Loucy (cell line): Measurements from ENCODE around the gene PLEKHA5.
A peak's percentile ranks its signal among the peaks of the same experiment; 100 is the strongest.

ENCODE experiments used
- H2AFZ ChIP-seq: fragments of 200-600 bp; sonication (generic); 2 replicates; pipeline ENCODE4 v1.6.0; 2016; ENCODE audit warnings: antibody characterized with exemption, mild to moderate bottlenecking, low read length, moderate library complexity
- H3F3A ChIP-seq: fragments of 200-600 bp; 2 replicates; pipeline ENCODE4 v1.6.0; 2016; ENCODE audit warnings: antibody characterized with exemption, low read depth, mild to moderate bottlenecking
- H3K27me3 ChIP-seq: fragments of 200-600 bp; sonication (generic); 2 replicates; pipeline ENCODE4 v1.6.1; 2014; ENCODE audit warnings: low read length, mild to moderate bottlenecking; ENCODE audit not compliant: insufficient read depth, poor library complexity, severe bottlenecking
- H3K36me3 ChIP-seq: fragments of 200-600 bp; sonication (generic); 2 replicates; pipeline ENCODE4 v1.6.1; 2016; ENCODE audit warnings: low read length; ENCODE audit not compliant: insufficient read depth
- H3K4me1 ChIP-seq: fragments of 200-600 bp; sonication (generic); 2 replicates; pipeline ENCODE4 v1.5.1; 2014; ENCODE audit warnings: low read length, mild to moderate bottlenecking; ENCODE audit not compliant: insufficient read depth, poor library complexity, severe bottlenecking
- H3K4me2 ChIP-seq: fragments of 200-600 bp; sonication (generic); 2 replicates; pipeline ENCODE4 v1.6.0; 2014; ENCODE audit warnings: antibody characterized with exemption, low read length, low read depth, mild to moderate bottlenecking; ENCODE audit not compliant: poor library complexity, severe bottlenecking
- H3K4me3 ChIP-seq: fragments of 200-600 bp; sonication (generic); 2 replicates; pipeline ENCODE4 v1.5.1; 2014; ENCODE audit warnings: low read length, mild to moderate bottlenecking, mixed read lengths; ENCODE audit not compliant: poor library complexity, severe bottlenecking
- H3K79me2 ChIP-seq: fragments of 200-600 bp; sonication (generic); 2 replicates; pipeline ENCODE4 v1.6.1; 2014; ENCODE audit warnings: low read length; ENCODE audit not compliant: insufficient read depth
- H3K9ac ChIP-seq: fragments of 200-600 bp; sonication (generic); 2 replicates; pipeline ENCODE4 v1.6.0; 2014; ENCODE audit warnings: mild to moderate bottlenecking, low read depth, low read length, moderate library complexity; ENCODE audit not compliant: poor library complexity, severe bottlenecking
- H3K9me2 ChIP-seq: fragments of 200-600 bp; sonication (generic); replicated peaks from 2 replicates; pipeline ENCODE4 v1.6.1; 2016; ENCODE audit warnings: low read depth, low read length, mixed read lengths
- H3K9me3 ChIP-seq: fragments of 200-600 bp; sonication (generic); 2 replicates; pipeline ENCODE4 v1.6.1; 2014; ENCODE audit warnings: mild to moderate bottlenecking, antibody characterized with exemption, low read length, low read depth; ENCODE audit not compliant: insufficient read depth
- H4K20me1 ChIP-seq: fragments of 200-600 bp; sonication (generic); 2 replicates; pipeline ENCODE4 v1.6.0; 2014; ENCODE audit warnings: antibody characterized with exemption, low read length, mild to moderate bottlenecking; ENCODE audit not compliant: insufficient read depth, poor library complexity, severe bottlenecking
- CTCF ChIP-seq: fragments of 200-600 bp; sonication (generic); conservative IDR thresholded peaks from 2 replicates; pipeline ENCODE4 v1.5.1; 2014; ENCODE audit warnings: mild to moderate bottlenecking, antibody characterized with exemption, low read length
- EZH2phosphoT487 ChIP-seq: fragments of 200-600 bp; IDR thresholded peaks from 2 replicates; pipeline ENCODE4 v1.6.1; 2018; ENCODE audit warnings: antibody characterized with exemption, mild to moderate bottlenecking, moderate library complexity, borderline replicate concordance

Gene PLEKHA5

DNA sequence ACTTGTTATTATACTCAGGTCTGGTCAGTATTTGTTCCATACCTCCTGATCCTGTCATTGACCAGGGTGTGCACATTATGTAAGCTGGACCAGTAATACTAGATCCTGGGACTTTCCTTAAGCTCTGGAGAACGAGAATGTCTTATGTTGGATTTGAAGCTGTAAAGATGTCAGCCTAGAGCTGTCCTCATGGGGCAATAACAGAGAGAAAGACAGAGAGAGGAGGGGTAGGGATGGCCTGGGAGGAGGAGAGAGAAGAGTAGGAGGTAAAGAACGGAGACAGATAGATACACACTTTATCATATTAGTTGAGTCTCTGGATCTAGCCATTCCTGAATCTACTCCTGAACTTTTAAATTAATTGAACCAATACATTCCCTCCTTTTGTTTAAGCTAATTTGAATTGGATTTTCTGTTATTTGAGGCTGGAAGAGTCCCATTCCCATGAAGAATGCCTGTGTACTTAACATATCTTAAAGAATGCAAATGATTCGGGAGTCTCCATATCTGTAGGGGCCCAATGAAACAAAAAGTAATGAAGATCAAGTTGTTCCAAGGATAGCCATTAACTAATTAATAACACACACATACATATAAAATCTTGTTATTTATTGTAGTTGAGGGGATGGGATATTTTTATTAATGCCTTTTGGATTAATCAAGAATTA lies 55.9 kb downstream of the PLEKHA5 start:
- Histone ChIP-seq H3K9me3 (no peaks in the 10 kb centered on the region), H3F3A (no peaks in the 10 kb centered on the region), H3K9ac (no peak overlapping the region), H3K9me2 (no peaks in the 10 kb centered on the region), H3K79me2 (no peaks in the 10 kb centered on the region), H3K4me2 (no peak overlapping the region), H2AFZ (no peak overlapping the region), H4K20me1 (no peaks in the 10 kb centered on the region), H3K4me1 (peaks cover 11% of the 10 kb centered on the region), H3K4me3 (no peak overlapping the region), H3K27me3 (no peaks in the 10 kb centered on the region), H3K36me3 (no peaks in the 10 kb centered on the region)
- TF ChIP-seq CTCF (no peak), EZH2phosphoT487 (no peak)

DNA sequence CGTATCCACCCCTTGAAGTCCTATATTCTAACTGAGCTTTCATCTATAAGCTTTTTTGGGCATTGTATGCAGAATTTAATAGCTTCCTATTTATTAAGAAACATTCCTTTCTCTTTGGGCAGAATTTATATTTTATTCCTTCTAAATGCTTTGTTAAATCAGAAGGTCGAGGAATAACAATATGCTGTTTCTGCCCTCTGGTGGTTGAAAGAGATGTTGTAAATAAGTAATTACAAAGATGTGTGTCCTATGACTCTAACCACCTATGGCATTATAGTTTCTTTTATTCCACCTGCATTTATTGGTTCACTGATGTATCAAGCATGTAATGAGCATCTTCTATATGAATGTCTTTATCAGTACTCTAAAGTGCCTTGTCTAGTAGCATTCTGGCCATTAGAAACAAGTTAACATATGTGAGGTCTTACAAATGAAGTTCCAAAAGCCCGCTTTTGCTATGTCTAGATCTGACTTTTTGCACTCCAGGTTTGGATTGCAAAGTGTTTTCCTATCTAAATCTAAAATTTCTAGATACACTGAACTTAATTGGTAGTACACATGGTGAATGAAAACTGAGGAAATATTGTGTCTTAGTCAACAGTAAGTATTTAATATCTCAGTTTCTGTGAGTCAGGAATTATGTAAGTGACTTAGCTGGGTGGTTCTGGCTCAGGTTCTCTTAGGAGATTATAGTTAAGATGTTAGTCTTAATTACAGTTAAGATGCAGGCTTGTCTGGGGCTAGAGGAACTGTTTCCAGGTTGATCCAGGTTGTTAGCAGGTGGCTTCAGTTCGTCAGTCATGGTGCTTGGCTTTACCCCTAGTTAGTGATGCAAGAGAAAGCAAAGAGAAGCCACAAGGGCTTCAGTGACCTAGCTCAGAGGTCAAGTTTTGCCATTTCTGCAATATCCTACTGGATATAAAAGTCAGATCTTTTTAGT lies 57.5 kb downstream of the PLEKHA5 start:
- Histone ChIP-seq H4K20me1 (no peaks in the 10 kb centered on the region), H3F3A (no peaks in the 10 kb centered on the region), H3K4me1 (peaks cover 15% of the 10 kb centered on the region), H3K79me2 (no peaks in the 10 kb centered on the region), H2AFZ (no peak overlapping the region), H3K4me2 (no peak overlapping the region), H3K9me2 (no peaks in the 10 kb centered on the region), H3K9me3 (no peaks in the 10 kb centered on the region), H3K27me3 (no peaks in the 10 kb centered on the region), H3K9ac (no peak overlapping the region), H3K36me3 (no peaks in the 10 kb centered on the region), H3K4me3 (no peak overlapping the region)
- TF ChIP-seq CTCF (peak; percentile 76), EZH2phosphoT487 (no peak)

DNA sequence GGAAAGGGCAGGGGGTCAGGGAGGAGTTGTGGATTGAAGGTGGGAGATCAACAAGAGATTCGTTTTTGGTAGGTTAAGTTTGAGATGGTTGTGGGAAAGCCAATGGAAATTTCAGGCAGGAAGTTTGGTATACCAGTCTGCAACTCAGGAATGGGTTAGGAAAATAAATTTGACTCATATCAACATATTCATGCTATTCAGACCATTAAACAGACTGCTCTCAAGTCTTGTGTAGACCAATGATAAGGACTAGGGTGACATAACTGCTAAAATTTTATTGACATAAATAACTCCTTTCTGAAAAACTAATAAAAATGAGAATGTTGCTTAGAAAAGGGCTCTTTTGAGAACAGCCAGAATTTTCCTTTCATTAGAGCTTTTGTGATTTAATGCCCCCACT lies 60.0 kb downstream of the PLEKHA5 start:
- no peak overlapping the region for H3K4me3 ChIP-seq

More for the DNA sequence above, 60.0 kb downstream of the PLEKHA5 start:
- no peaks in the 10 kb centered on the region for H3K9me3 ChIP-seq
- H3K4me2 ChIP-seq: no peak overlapping the region
- no peaks in the 10 kb centered on the region for H3K79me2 ChIP-seq
- no peak overlapping the region for H3K9ac ChIP-seq
- H3K9me2 ChIP-seq: no peaks in the 10 kb centered on the region
- H3K4me1 ChIP-seq: peaks cover 15% of the 10 kb centered on the region
- no peak overlapping the region for H2AFZ ChIP-seq
- H4K20me1 ChIP-seq: no peaks in the 10 kb centered on the region
- no peaks in the 10 kb centered on the region for H3F3A ChIP-seq
- TF ChIP-seq EZH2phosphoT487: no peak
- no peaks in the 10 kb centered on the region for H3K36me3 ChIP-seq
- H3K27me3 ChIP-seq: no peaks in the 10 kb centered on the region
